Karpas-422 (cell line): ENCODE results near the gene CCDC12. TPM values are rescaled to one million over a fixed set of nuclear protein-coding genes. Genes with fewer than 3 reads are reported as not detected.

ENCODE experiments used
- DNase-seq: peaks from one replicate; pipeline ENCODE4 v3.0.0-alpha.2; 2015
- H2AFZ ChIP-seq: fragments of 200-600 bp; sonication (generic); 2 replicates; pipeline ENCODE4 v1.6.1; 2014; ENCODE audit warnings: antibody characterized with exemption, low read length, mixed read lengths
- H3K27ac ChIP-seq: fragments of 200-600 bp; sonication (generic); 2 replicates; pipeline ENCODE4 v1.5.1; 2014; ENCODE audit warnings: mild to moderate bottlenecking, low read length, moderate library complexity
- H3K27me3 ChIP-seq: fragments of 200-600 bp; sonication (generic); 2 replicates; pipeline ENCODE4 v1.6.1; 2014; ENCODE audit warnings: low read length, mixed read lengths
- H3K36me3 ChIP-seq: fragments of 200-600 bp; sonication (generic); 2 replicates; pipeline ENCODE4 v1.6.1; 2014; ENCODE audit warnings: low read length, mixed read lengths; ENCODE audit not compliant: insufficient read depth
- H3K4me1 ChIP-seq: fragments of 200-600 bp; sonication (generic); 2 replicates; pipeline ENCODE4 v1.6.1; 2014; ENCODE audit warnings: mild to moderate bottlenecking, low read length, mixed read lengths
- H3K4me2 ChIP-seq: fragments of 200-600 bp; sonication (generic); 2 replicates; pipeline ENCODE4 v1.6.1; 2014; ENCODE audit warnings: low read length, low read depth, mild to moderate bottlenecking; ENCODE audit not compliant: poor library complexity, severe bottlenecking
- H3K4me3 ChIP-seq: fragments of 200-600 bp; sonication (generic); 2 replicates; pipeline ENCODE4 v1.5.1; 2014; ENCODE audit warnings: mild to moderate bottlenecking, antibody characterized with exemption, low read length, mixed read lengths
- H3K79me2 ChIP-seq: fragments of 200-600 bp; sonication (generic); 2 replicates; pipeline ENCODE4 v1.6.1; 2014; ENCODE audit warnings: mild to moderate bottlenecking, low read length, mixed read lengths
- H3K9ac ChIP-seq: fragments of 200-600 bp; sonication (generic); 2 replicates; pipeline ENCODE4 v1.6.0; 2014; ENCODE audit warnings: low read length
- H3K9me2 ChIP-seq: fragments of 200-600 bp; sonication (generic), shearing (Covaris generic); replicated peaks from 2 replicates; pipeline ENCODE4 v1.6.0; 2014; ENCODE audit warnings: mild to moderate bottlenecking, low read length, moderate library complexity; ENCODE audit not compliant: insufficient read depth
- H3K9me3 ChIP-seq: fragments of 300-700, 200-600 bp; sonication (generic); 2 replicates; pipeline ENCODE4 v1.6.1; 2014; ENCODE audit warnings: low read length, mixed read lengths
- H4K20me1 ChIP-seq: fragments of 200-600 bp; sonication (generic); 2 replicates; pipeline ENCODE4 v1.6.1; 2014; ENCODE audit warnings: mild to moderate bottlenecking, antibody characterized with exemption, low read length, low read depth; ENCODE audit not compliant: insufficient read depth
- total RNA-seq: library from RNA; depleted of rRNA; stranded (reverse); fragments of >200 nt; shearing (Covaris generic); gene quantifications from 2 replicates; pipeline ENCODE4 v1.2.3, GENCODE V29; 2014; ENCODE audit warnings: low replicate concordance; rRNA removed

CCDC12 gene
- total RNA-seq = 40.2 and 83.5 TPM in 2 replicates

DNA sequence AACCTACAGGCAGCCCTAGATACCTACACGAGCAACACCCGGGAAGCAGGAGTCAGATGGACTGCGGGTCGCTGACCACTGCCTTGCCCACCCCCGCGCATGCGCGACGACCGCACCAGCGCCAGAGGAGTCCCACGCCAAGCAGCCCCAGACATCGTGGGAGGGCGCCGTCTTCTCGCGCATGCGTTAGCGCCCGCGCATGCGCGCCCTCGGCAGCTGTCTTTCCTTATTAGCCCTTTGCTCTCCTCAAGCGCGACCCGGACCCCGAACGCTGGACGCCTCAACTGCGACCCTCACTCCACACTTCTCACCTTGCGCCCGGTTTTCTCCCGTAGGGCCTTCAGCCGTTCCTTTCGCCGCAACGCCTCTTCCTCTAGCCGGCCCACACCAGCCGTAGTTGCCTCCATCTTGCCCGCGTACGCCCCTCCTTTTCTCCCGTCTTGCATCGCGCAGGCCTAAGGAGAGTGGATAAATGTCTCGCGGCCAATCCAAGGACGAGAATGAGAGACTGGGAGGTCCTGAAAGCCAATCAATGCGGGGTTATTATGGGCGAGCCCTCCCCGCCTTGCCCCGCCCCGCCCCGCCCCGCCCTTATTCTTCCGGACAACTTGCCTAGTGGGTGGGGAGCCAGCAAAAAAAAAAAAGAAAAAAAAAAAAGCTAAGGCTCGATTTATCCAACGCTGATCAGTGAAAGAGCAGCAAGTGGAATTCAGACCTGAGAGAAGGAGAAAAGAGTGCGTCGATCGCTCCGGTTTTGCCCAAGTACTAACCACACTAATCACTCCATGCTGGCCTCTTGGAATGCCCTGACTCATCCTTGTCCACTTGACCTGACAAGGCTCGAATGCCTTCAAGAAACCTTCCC lies at the start of gene CCDC12:
TSS of gene CCDC12 (minus strand) at position 420 of the 865 bp plus-strand sequence. CDS start at position 407, 13 bp downstream.
- peak; percentile 98 for DNase-seq
- Histone ChIP-seq H2AFZ (no peak within 1 kb of the TSS), H3K79me2 (peaks cover 75% of the 10 kb centered on the region), H3K27ac (peak within 1 kb of the TSS; percentile 92), H3K4me3 (peak within 1 kb of the TSS; percentile 95), H3K9me2 (no peaks in the 10 kb centered on the region), H3K4me1 (peaks cover 68% of the 10 kb centered on the region), H3K4me2 (peak within 1 kb of the TSS; percentile 99), H4K20me1 (peaks cover 12% of the 10 kb centered on the region), H3K9ac (peak within 1 kb of the TSS; percentile 98), H3K27me3 (no peaks in the 10 kb centered on the region), H3K36me3 (peaks cover 8% of the 10 kb centered on the region), H3K9me3 (no peaks in the 10 kb centered on the region)

DNA sequence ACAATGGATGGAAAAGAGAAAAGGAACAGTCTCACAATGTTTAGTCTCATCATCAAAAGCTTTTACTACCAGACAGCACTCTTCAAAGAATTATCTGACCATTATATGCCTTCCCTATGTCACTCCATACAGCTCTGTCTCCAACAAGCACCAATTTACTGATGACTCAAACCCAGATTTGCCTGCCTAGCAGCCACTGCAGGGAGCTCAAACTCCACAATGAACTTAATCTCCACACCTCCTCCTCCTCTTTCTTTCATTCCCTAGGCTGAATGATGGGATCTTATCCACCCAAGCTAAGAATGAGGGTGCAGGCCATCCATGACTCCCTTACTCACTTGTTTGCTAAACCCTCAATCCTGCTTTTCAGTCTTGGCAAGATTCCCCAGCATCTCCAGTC lies 48.4 kb upstream of the CCDC12 start:
- Histone ChIP-seq H3K4me3 (no peak overlapping the region), H3K9me3 (no peaks in the 10 kb centered on the region), H3K79me2 (peaks cover 64% of the 10 kb centered on the region), H3K27me3 (no peaks in the 10 kb centered on the region), H3K36me3 (peaks cover 13% of the 10 kb centered on the region; the same call in 1 of the 2 replicates), H3K9me2 (no peaks in the 10 kb centered on the region), H3K9ac (no peak overlapping the region), H3K27ac (no peak overlapping the region), H2AFZ (no peak overlapping the region), H3K4me1 (peaks cover 34% of the 10 kb centered on the region), H3K4me2 (no peak overlapping the region), H4K20me1 (no peaks in the 10 kb centered on the region; the same call in 1 of the 2 replicates)
- DNase-seq = no peak

DNA sequence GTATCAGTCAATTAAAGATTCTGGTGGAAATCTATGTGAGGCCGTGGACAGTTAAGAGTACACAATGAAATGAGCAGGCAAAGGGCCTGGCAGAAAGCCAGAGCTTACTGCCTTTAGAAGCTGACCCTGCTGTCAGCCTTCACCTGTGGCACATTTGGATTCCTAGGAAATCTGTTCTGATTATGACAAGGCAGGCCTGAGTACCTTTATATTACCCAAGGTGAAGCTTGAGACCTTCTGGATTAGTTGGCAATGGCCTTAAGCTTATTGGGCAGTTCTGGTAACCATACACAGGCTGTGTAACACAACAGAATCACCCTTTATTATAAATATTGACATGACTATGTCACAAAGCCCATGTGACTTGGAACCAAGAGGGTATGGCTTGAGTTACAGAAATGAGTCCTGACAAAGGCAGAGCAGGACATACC lies 46.1 kb upstream of the CCDC12 start:
- H3K36me3 ChIP-seq = peaks cover 9% of the 10 kb centered on the region
- no peak for DNase-seq
- no peaks in the 10 kb centered on the region for H3K27me3 ChIP-seq
- H3K4me3 ChIP-seq = no peak overlapping the region
- no peaks in the 10 kb centered on the region for H3K9me3 ChIP-seq
- no peaks in the 10 kb centered on the region for H3K9me2 ChIP-seq
- H2AFZ ChIP-seq = no peak overlapping the region
- H3K27ac ChIP-seq = no peak overlapping the region
- no peak overlapping the region for H3K9ac ChIP-seq
- peaks cover 56% of the 10 kb centered on the region for H3K4me1 ChIP-seq
- peaks cover under 1% of the 10 kb centered on the region; the same call in 1 of the 2 replicates for H4K20me1 ChIP-seq
- peaks cover 45% of the 10 kb centered on the region for H3K79me2 ChIP-seq
- H3K4me2 ChIP-seq = no peak overlapping the region

DNA sequence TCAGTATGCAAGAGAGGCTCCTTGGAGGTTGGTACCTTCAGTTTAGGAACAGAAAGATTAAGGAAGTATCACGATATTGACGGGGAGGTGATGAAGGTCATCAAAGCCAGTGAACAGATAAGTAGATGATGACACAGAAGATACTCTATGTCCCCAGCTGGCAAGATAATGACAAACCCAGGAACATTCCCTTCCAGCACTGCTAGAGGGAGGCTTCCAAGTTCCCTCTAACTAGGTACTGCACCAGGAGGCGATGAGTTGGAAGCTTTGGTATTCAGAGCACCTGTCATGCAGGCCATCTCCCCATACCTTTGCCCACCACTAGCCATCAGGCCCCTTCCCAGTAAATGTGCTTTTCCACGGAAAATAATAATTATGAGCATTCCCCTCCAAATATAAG lies 43.8 kb upstream of the CCDC12 start:
- Histone ChIP-seq H4K20me1 (peaks cover 8% of the 10 kb centered on the region; the same call in 1 of the 2 replicates), H3K9ac (no peak overlapping the region), H2AFZ (no peak overlapping the region), H3K4me1 (peaks cover 73% of the 10 kb centered on the region), H3K9me2 (no peaks in the 10 kb centered on the region), H3K27ac (no peak overlapping the region; the same call in 1 of the 2 replicates), H3K36me3 (peaks cover 14% of the 10 kb centered on the region), H3K79me2 (peaks cover 41% of the 10 kb centered on the region), H3K4me3 (no peak overlapping the region), H3K9me3 (no peaks in the 10 kb centered on the region), H3K4me2 (no peak overlapping the region), H3K27me3 (no peaks in the 10 kb centered on the region)
- no peak for DNase-seq

DNA sequence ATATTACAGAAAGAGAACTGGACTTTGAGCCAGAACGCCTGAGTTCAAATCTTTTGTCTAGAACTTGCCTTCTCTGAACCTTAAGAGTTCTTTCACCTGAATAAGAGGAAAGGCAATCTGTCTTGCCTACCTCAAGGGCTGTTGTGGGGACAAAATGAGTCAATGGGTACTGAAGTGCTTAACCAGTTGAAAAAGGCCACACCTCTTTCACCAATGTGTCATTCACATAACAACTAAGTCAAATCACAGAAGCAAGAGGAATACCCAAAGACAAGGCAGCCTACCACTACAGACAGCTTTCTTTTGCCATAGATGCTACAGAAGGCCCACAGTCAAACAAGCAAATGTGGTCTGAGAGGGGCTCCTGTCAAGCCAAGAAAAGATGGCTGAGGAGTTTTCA lies 42.7 kb upstream of the CCDC12 start:
- no peaks in the 10 kb centered on the region for H3K9me3 ChIP-seq
- H3K27me3 ChIP-seq = no peaks in the 10 kb centered on the region
- no peaks in the 10 kb centered on the region for H3K9me2 ChIP-seq
- H3K4me3 ChIP-seq = no peak overlapping the region
- no peak overlapping the region for H2AFZ ChIP-seq
- H3K36me3 ChIP-seq = peaks cover 14% of the 10 kb centered on the region
- no peak overlapping the region for H3K9ac ChIP-seq
- H3K27ac ChIP-seq = peak overlapping the region; percentile 78
- peaks cover 8% of the 10 kb centered on the region; the same call in 1 of the 2 replicates for H4K20me1 ChIP-seq
- H3K79me2 ChIP-seq = peaks cover 30% of the 10 kb centered on the region
- DNase-seq = no peak
- peaks cover 71% of the 10 kb centered on the region for H3K4me1 ChIP-seq
- no peak overlapping the region for H3K4me2 ChIP-seq

DNA sequence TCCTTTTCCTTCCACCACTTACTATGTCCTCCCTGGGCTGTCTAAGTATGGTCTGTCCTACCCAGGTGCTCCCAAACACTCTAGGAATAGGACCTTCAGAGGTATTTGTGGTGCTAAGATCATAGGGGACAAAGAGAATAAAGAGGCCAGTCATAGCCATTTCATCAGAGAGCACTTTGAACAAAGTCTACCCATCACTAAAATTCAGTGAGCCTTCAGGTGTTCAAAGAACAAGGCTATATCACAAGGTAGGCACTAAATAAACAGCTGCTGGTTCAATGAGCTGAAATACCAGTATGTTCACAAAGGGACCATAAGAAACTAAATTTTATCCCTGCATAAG lies 41.7 kb upstream of the CCDC12 start:
- peaks cover 14% of the 10 kb centered on the region for H3K36me3 ChIP-seq
- H3K9me2 ChIP-seq = no peaks in the 10 kb centered on the region
- peak overlapping the region; percentile 45; the same call in 1 of the 2 replicates for H3K9ac ChIP-seq
- no peaks in the 10 kb centered on the region for H3K27me3 ChIP-seq
- DNase-seq = no peak
- peaks cover 8% of the 10 kb centered on the region; the same call in 1 of the 2 replicates for H4K20me1 ChIP-seq
- no peaks in the 10 kb centered on the region for H3K9me3 ChIP-seq
- H3K27ac ChIP-seq = peak overlapping the region; percentile 78
- peaks cover 23% of the 10 kb centered on the region for H3K79me2 ChIP-seq
- H3K4me2 ChIP-seq = no peak overlapping the region
- H2AFZ ChIP-seq = no peak overlapping the region
- H3K4me1 ChIP-seq = peaks cover 65% of the 10 kb centered on the region
- H3K4me3 ChIP-seq = no peak overlapping the region

DNA sequence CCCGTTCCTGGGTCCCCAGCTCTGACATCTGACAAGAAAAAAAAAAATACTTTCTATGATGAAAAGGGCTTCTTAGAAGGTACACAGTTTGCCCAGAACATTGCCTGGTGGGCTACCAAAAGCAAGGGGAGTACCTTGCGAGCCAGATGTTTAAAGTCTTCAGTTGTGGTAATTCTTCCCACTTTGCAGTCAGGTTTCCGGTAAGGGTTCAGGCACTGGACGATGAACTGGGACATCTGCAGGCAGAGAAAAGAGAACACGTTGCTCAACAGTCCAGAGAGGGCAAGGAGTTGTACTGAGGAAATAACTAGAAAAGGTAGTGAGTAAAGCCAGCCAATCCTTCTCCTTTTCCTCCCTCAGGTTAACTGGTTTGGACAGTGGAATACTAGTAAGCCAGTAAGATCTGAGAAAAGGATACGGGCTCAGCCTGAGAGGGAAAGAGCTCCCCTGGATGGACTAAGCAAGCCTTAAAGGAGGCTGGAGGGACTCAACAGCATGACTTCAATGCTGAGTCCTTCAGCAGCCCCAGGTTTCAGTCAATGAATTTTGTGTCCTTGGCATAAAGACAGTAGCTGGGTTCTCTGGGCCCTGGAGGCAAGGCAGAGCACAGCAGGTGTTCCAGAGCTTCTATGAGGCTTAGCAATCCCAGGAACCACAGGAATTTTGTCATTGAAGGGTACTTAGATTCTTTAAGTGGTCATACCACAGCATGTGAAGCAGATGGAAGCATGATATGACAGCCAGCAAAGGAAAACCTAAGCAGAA lies 41.1 kb upstream of the CCDC12 start:
- H3K9ac ChIP-seq = peak overlapping the region; percentile 45
- no peak for DNase-seq
- H3K9me3 ChIP-seq = no peaks in the 10 kb centered on the region
- H3K4me2 ChIP-seq = peak overlapping the region; percentile 48
- no peak overlapping the region for H2AFZ ChIP-seq
- H3K27me3 ChIP-seq = no peaks in the 10 kb centered on the region
- peaks cover 60% of the 10 kb centered on the region for H3K4me1 ChIP-seq
- H3K79me2 ChIP-seq = peaks cover 18% of the 10 kb centered on the region
- H3K4me3 ChIP-seq = peak overlapping the region; percentile 17; the same call in 1 of the 2 replicates
- H3K9me2 ChIP-seq = no peaks in the 10 kb centered on the region
- peaks cover 8% of the 10 kb centered on the region; the same call in 1 of the 2 replicates for H4K20me1 ChIP-seq
- H3K36me3 ChIP-seq = peaks cover 14% of the 10 kb centered on the region
- H3K27ac ChIP-seq = peak overlapping the region; percentile 78
